ENCODE measurements around the gene IKBKE. TPM values are rescaled to one million over a fixed set of nuclear protein-coding genes. Genes with fewer than 3 reads are reported as not detected.
"Not testable (repeated sequence)": the region's sequence is repeated elsewhere in the genome, so short reads cannot be mapped to it uniquely, and the experiment has no call there.

IKBKE gene
- total RNA-seq, 1 donor from 2014 or later: 6.3 TPM

DNA sequence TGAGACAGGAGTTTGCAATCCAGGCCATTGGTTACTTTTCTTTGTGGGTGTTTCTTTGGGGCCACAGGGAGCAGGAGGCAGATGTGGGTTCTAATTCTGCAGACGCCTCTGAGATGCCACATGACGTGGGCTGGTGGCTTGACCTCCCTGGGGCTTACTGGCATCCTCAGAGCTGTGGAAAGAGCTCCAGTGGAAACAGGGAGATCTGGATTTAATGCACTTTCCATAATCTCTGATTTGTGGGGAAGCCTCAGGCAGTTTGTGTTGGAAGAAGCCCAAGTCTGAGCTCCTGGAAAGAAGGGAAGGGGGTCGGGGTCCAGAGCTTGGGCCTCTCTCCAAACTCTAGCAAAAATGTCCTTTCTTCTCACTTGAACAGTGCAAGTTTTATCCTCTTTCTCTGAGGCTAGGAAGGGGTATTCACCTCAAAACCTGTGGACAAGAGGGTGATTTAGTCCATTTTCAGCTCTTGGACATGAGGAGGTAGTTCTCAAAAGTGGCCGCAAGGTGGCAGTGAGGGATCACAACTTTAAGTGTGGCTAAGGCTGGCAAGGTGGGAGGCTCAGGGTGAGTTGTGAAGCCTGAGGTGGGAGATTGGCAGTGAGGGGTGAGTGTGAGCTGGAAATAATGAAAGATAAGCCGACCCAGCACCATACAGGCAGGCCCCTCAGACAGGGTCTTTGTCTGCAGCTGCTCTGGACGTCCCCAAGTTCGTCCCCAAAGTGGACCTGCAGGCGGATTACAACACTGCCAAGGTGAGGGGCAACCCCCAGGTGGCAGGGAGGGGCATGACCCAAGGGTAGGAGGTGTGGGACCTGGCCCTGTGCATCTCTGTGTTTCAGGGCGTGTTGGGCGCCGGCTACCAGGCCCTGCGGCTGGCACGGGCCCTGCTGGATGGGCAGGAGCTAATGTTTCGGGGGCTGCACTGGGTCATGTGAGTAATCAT lies 9.2 kb downstream of the IKBKE start:
- TF ChIP-seq, protein P1, sequence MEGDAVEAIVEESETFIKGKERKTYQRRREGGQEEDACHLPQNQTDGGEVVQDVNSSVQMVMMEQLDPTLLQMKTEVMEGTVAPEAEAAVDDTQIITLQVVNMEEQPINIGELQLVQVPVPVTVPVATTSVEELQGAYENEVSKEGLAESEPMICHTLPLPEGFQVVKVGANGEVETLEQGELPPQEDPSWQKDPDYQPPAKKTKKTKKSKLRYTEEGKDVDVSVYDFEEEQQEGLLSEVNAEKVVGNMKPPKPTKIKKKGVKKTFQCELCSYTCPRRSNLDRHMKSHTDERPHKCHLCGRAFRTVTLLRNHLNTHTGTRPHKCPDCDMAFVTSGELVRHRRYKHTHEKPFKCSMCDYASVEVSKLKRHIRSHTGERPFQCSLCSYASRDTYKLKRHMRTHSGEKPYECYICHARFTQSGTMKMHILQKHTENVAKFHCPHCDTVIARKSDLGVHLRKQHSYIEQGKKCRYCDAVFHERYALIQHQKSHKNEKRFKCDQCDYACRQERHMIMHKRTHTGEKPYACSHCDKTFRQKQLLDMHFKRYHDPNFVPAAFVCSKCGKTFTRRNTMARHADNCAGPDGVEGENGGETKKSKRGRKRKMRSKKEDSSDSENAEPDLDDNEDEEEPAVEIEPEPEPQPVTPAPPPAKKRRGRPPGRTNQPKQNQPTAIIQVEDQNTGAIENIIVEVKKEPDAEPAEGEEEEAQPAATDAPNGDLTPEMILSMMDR (IDR thresholded peaks at IDR 0.05): peak; percentile 69 to 81 (median 69)
- H3K4me3 ChIP-seq: no peak overlapping the region
- no peaks in the 10 kb centered on the region for H3K27me3 ChIP-seq
- H3K36me3 ChIP-seq: no peaks in the 10 kb centered on the region
- peak in 1 of 2 donors; percentile 80 for DNase-seq (ENCODE audit: low spot score in 2 of 2)
- no peaks in the 10 kb centered on the region for H3K4me1 ChIP-seq
- no peak overlapping the region for H3K27ac ChIP-seq
- no peaks in the 10 kb centered on the region for H3K9me3 ChIP-seq
- intact Hi-C loops (cut with DNase I): loop anchor here (5.0 kb wide), 1 partner anchor 433 kb away; no protein-coding TSS in a partner anchor

DNA sequence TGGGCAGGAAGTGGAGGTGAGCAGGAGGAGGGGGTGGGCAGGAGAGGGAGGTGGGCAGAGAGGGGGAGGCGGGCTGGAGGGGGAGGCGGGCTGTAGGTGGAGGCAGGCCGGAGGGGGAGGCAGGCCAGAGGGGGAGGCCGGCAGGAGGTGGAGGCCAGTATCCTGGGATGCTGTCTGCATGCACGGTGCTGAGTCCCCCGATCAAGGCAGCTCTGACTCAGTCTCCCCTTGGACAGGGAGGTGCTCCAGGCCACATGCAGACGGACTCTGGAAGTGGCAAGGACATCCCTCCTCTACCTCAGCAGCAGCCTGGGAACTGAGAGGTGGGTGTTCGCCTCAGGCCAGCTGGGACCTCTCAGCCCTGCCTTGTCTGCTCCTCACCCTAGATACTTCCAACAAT lies 9.9 kb downstream of the IKBKE start:
- Histone ChIP-seq H3K9me3 (no peaks in the 10 kb centered on the region), H3K27ac (no peak overlapping the region), H3K27me3 (no peaks in the 10 kb centered on the region), H3K4me1 (no peaks in the 10 kb centered on the region), H3K4me3 (no peak overlapping the region), H3K36me3 (no peaks in the 10 kb centered on the region)
- intact Hi-C loops (cut with DNase I): no loop called here
- TF ChIP-seq, protein P1 (IDR thresholded peaks at IDR 0.05): no peak
- no peak for DNase-seq (ENCODE audit: low spot score in 2 of 2)

DNA sequence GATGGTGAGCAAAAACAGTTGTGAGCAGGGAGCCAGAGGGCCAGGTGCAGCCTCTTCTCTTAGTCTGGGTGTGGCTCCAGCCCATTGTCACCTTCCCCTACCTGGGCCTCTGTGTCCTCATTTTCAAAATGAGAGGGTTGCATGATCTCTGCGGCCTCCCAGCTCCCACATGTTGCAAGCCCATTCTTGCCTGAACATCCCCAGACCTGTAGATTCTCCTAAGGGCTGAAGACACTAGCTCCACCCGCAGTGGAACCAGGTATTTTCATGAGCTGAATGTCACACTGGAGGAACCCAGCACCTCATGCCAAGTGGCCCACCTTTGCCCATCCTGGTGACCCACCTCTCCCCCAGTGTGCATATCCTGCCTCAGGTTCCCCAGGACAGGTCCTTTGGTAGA lies 12.3 kb downstream of the IKBKE start:
- no peaks in the 10 kb centered on the region for H3K36me3 ChIP-seq
- intact Hi-C loops (cut with DNase I): no loop called here
- no peak for DNase-seq (ENCODE audit: low spot score in 2 of 2)

DNA sequence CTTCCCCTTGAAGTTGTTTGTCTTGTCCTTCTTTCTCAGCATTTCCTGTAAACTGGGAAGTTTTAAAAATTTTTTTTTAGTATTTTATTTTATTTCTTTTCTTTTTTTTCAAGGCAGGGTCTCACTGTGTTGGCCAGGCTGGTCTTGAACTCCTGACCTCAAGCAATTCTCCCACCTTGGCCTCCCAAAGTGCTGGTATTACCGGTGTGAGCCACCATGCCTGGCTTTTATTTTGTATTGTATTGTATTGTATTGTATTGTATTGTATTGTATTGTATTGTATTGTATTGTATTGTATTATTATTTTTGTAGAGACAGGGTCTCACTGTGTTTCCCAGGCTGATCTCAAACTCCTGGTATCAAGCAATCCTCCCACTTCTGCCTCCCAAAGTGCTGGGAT lies 13.6 kb downstream of the IKBKE start:
- DNase-seq (ENCODE audit: low spot score in 2 of 2); H3K9me3 ChIP-seq; H3K4me1 ChIP-seq; intact Hi-C loops (cut with DNase I); H3K27me3 ChIP-seq; H3K27ac ChIP-seq; H3K4me3 ChIP-seq; H3K36me3 ChIP-seq: not testable (repeated sequence)

More for the DNA sequence above, 12.3 kb downstream of the IKBKE start:
- Histone ChIP-seq H3K27ac (no peak overlapping the region), H3K9me3 (no peaks in the 10 kb centered on the region), H3K4me3 (no peak overlapping the region), H3K4me1 (no peaks in the 10 kb centered on the region), H3K27me3 (no peaks in the 10 kb centered on the region)
- TF ChIP-seq, protein P1 (IDR thresholded peaks at IDR 0.05): no peak

DNA sequence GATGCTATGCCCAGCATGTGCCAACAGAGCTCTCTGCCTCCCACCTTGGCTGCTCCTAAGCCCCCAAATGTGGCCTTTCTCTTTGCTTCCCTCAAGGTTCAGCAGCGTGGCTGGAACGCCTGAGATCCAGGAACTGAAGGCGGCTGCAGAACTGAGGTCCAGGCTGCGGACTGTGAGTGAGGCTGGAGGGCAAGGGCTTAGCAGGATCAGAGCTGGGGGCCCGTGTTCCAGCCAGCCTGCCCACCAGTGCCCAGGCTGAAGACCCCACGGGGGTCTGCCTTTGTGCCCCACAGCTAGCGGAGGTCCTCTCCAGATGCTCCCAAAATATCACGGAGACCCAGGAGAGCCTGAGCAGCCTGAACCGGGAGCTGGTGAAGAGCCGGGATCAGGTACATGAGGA lies 14.6 kb downstream of the IKBKE start:
- H3K36me3 ChIP-seq: peaks cover 0 to 2% of the 10 kb centered on the region in 2 donors
- H3K9me3 ChIP-seq: no peaks in the 10 kb centered on the region
- intact Hi-C loops (cut with DNase I): no loop called here
- peaks cover 0 to 1% of the 10 kb centered on the region in 2 donors for H3K4me1 ChIP-seq
- TF ChIP-seq, protein P1 (IDR thresholded peaks at IDR 0.05): no peak
- DNase-seq (ENCODE audit: low spot score in 2 of 2): no peak
- no peak overlapping the region for H3K27ac ChIP-seq
- no peaks in the 10 kb centered on the region for H3K27me3 ChIP-seq
- no peak overlapping the region for H3K4me3 ChIP-seq

DNA sequence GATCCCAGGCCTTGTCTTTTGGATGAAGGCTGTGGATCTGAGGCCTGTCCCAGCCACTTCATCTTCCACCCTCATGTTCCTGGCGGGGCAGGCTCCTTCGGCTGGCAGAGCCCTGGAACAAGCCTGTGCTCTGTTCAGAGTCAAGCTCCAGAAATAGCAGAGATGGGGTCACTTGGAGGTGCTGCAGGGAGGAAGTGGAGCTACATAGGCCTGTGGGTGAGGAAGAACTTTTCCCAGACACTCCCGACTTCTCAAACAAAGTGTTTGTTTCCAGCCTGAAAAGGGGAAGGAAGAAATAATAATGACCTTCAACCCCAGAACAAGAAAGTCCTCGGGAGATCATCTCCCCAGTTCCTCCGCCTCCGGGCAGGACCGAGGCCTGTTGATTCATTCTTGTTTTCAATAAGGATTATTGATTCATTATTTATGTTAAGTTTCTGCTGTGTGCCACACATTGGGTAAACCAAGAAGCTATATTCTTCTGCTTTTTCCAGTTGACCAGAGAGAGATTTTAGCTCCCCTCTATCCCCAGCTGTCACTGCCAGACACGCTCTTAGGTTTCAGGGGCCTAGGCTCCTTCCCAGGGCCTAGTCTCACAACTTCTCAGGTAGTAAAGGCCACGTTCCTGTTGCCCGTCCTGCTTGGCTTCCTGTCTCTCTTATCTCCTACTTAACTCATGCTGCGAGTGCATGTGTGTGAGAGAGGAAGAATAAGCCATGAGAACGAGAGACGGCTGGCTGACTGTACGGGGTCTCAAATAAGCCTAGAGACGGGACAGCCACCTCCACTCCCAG lies 16.9 kb downstream of the IKBKE start:
- no peak overlapping the region for H3K27ac ChIP-seq
- no peak overlapping the region for H3K4me3 ChIP-seq
- peaks cover 0 to 2% of the 10 kb centered on the region in 2 donors for H3K36me3 ChIP-seq
- intact Hi-C loops (cut with DNase I): no loop called here
- no peaks in the 10 kb centered on the region for H3K9me3 ChIP-seq
- H3K4me1 ChIP-seq: peaks cover 0 to 5% of the 10 kb centered on the region in 2 donors
- no peaks in the 10 kb centered on the region for H3K27me3 ChIP-seq
- no peak for DNase-seq (ENCODE audit: low spot score in 2 of 2)
- TF ChIP-seq, protein P1 (IDR thresholded peaks at IDR 0.05): no peak
